Hindlimb muscle (tissue), 1 donor: ENCODE results near the gene CIROP. TPM values are rescaled to one million over a fixed set of nuclear protein-coding genes. Genes with fewer than 3 reads are reported as not detected.

Experiments
- DNase-seq: peaks from one replicate; pipeline ENCODE4 v3.0.0-alpha.2; 2013
- polyA plus RNA-seq: library from polyadenylated mRNA; unstranded; fragments of 120-200 nt; gene quantifications from one replicate; pipeline ENCODE4 v1.2.1, GENCODE V29; 2013; ENCODE audit not compliant: insufficient read length

The CIROP gene
- polyA plus RNA-seq, 1 donor = not detected

GRCh38 chr14:23131482-23131881, 26.7 kb upstream of the CIROP start:
- DNase-seq = no peak

DNA sequence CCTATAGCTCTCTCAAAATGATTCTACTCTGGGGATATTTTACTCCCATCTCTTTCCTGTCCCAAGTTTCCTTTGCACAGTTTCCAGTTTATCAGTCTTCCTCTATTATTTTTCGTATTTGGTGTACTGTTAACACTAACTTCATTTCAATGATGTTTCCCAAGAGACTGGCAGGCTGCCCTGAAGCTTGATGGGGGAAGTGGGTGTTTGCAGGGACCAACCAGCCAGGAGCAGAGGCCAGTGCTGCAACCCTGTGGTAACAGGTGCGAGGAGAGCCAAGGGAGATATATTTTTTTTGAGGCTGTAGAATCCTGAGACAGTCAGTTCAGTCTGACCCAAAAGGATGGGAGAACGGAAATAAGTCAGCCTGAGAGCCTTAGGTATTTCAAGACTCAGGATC, 26.1 kb upstream of the CIROP start:
- no peak for DNase-seq

- DNase-seq = no peak
Measured at GRCh38 chr14:23129759-23130316, 25.0 kb upstream of the CIROP start.

DNA sequence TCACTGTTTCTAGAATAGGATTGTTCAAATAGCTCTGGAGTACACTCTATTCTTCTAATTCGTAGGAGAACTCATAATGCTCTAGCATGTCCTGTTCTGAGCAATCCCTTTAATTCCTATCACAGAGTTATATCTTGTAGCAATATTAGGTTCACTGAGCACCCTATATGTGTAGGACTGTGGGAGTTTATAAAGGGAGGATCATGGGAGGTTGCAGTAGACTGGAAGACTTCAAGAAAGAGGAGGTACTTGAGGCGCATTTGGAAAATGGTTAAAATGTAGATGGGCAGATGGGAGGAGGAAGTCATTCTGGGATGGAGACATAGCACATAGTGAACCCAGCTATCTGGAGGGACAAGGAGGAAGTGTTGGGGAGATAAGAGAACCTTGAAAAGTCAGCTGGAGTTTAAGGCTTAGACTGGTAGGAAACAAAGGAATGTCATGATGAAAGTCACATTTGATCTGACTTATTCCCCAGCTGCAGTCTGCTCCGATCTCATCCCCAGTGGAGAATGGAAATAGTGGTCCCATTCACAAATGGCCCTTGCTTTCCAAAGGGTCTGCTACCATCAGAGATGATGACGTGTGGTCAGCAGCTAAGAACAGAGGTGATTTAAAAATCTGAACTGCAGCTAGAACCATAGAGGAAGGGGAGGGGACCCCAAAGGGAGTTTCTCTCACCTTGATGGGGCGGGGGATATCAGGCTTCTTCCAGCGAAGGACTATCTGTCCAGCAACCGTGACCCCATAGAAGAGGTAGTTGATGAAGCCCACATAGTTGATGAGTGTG, 24.4 kb upstream of the CIROP start:
- no peak for DNase-seq

DNA sequence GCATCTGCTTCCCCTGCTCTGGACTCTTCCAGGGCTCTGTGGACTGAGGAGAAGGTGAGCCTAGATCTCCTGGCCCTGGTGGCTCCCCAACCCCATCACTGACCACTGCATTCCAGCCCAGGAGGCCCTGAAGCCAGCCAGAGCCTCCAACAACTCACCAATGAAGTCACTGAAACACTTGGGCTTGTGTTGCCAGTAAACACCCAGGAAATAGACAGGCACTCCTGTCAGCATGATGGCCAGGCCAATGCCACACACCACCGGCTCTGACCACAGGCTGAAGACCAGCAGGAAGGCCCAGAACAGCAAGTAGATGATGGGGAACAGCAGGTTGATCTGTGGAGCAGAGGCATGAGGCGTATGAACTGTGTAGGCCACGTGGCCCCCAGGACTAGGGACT, 23.1 kb upstream of the CIROP start:
- no peak for DNase-seq

DNA sequence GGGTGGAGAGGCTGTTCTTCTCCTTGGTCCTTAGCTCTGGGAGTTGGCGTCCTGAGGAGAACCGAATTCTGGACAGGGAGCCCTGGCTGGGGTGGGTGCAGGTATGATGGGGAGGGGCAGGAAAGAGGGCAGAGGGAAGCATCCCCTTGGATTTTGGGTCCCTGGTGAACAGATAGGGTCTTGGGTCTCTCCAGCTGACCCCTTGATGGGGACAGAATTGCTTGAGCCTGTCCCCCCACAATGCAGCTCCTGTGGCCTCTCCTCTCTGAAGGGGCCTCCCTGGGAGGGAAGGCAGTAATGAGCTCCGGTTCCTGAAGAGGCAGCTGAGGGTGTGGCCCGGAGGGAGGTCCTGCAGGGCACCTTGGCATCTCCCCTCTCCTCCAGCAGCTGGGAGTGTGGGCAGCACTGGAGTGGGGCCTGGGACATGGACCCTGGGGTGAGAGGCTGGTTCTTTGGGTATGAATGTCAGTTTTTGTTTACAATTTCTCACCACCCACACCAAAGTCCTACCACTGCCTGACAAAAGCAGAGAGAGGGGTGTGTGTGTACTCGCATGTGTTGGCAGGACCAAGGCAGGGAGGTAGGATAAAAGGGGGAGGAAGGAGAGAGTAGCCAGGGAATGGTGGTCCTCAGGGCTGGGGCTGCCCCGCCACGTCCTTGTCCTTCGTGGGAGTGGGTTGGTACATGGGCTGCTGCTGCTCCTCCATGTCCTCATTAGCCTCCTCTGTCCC, 21.9 kb upstream of the CIROP start:
- DNase-seq = no peak

DNA sequence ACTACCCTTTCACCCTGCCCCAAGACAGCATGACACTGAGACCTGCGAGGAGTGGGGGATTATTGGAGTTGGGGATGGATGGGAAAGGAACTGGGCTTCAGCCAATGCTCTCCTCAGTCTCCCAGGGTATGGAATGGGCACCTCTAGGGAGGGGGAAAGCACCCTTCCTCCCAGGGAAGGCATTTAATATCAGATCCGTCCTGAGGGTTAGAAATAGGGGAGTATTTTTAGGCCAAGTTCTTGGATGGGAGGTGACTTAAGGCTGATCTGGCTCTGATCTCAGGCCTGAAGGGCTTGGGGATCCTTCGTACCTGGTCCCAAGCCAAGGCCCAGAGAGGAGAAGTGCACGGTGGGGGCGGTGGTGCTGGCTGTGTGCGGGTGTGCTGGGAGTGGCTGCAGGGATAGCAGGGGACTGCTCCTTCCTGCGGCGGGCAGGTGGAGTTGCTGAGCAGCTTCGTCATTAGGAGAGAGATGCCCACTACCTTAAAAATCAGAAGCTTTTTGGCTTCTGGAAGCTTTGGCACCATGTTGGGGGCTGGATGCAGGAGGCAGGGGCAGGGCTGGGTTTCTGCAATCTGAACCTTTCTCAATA, 21.2 kb upstream of the CIROP start:
- DNase-seq = no peak

GRCh38 chr14:23125011-23125410, 20.2 kb upstream of the CIROP start:
- no peak for DNase-seq

DNA sequence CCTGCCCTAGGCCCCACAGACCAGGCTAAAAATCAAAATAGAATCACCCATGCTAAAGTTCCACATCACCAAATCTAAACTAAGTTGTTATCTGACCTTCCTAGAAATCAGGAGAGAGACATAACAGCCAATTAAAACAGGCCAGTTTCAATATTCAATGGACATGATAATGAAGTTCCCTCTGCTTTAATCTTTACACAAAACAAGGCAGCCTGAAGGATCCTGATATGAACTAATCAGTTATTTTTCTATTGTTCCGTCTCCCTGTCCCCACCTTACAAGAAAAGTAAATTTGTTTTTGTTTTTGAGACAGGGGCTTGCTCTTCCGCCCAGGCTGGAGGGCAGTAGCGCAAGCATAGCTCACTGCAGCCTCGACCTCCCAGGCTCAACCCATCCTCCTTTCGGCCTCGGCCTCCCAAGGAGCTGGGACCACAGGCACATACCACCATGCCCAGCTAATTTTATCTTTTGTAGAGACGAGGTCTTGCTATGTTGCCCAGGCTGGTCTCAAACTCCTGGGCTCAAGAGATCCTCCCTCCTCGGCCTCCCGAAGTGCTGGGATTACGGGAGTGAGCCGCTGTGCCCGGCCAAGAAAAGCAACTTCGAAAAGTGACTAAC, 19.7 kb upstream of the CIROP start:
- no peak for DNase-seq

- DNase-seq = no peak
Measured at GRCh38 chr14:23123419-23123818, 18.6 kb upstream of the CIROP start.

DNA sequence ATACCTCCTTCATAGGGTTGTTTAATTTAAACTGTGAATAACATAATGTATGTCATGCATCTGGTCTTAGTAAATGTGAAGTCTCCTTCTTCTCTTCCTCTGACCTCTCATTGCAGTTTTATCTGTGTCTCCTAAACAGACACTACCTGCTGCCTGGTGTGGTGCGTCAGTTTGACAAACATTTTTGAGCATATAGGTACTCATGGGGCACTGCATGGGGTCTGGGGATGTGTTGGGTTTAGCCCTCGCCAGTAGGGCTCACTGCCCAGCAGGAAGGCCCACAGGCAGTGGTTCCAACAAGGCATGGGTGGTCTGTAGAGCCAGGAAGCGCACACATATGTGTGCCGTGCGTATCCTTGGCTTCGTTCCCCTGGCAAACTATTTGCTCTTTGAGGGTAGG, 17.3 kb upstream of the CIROP start:
- no peak for DNase-seq

- peak; percentile 26 for DNase-seq
Measured at GRCh38 chr14:23121361-23121771, 16.6 kb upstream of the CIROP start.

- peak; percentile 89 for DNase-seq
Measured at GRCh38 chr14:23120541-23121251, 15.9 kb upstream of the CIROP start.

- DNase-seq = no peak
Measured at GRCh38 chr14:23119363-23120327, 14.9 kb upstream of the CIROP start.

GRCh38 chr14:23118506-23119362, 13.9 kb upstream of the CIROP start, which contains the start of gene CEBPE:
Gene CEBPE (minus strand): TSS chr14:23119255. CDS start chr14:23119091, 164 bp downstream.
- DNase-seq = no peak

DNA sequence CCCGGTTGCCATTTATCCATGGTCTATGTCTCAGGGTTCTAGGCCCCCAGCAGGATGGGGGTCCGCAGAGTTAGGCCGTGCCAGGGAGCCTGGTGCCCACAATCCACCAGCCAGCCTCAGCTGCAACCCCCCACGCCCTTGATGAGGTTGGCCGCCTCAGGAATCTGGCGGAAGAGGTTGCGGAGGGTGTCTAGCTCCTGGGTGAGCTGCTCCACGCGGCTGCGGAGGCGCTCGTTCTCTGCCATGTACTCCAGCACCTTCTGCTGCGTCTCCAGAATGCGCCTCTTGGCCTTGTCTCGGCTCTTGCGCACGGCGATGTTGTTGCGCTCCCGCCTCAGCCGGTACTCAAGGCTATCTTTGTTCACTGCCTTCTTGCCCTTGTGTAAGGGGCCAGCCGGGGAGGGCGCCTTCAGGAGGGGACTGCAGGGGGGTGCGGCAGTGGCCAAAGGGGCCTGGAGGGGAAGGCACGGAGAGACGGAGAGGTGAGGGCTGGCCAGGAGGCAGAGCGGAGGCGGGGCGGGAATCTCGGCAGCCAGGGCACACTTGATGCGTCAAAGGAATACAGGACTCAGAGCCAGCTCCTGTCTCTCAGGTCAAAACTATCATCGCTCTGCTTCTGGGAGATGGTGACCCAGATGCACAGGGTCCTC, 12.7 kb upstream of the CIROP start:
- no peak for DNase-seq

GRCh38 chr14:23115918-23116317, 11.1 kb upstream of the CIROP start:
- no peak for DNase-seq

GRCh38 chr14:23115039-23115731, 10.4 kb upstream of the CIROP start:
- no peak for DNase-seq

- DNase-seq = no peak
Measured at GRCh38 chr14:23114669-23115038, 9.9 kb upstream of the CIROP start.
